MM.1S (cell line): ENCODE results near the gene RAB37.

Experiments used
- CTCF ChIP-seq: fragments of 300-600 bp; sonication (generic); IDR thresholded peaks from 2 replicates; pipeline ENCODE4 v1.5.1; 2016; ENCODE audit warnings: antibody characterized with exemption, low read length, mixed read lengths
- EZH2 ChIP-seq: fragments of 300-600 bp; sonication (generic); optimal IDR thresholded peaks from 2 replicates; pipeline ENCODE3; 2017; ENCODE audit warnings: low read depth, mild to moderate bottlenecking, antibody characterized with exemption, low read length, mixed read lengths
- EZH2phosphoT487 ChIP-seq: fragments of 300-600 bp; sonication (generic); IDR thresholded peaks from 2 replicates; pipeline ENCODE4 v1.6.1; 2018; ENCODE audit warnings: antibody characterized with exemption, low read length

GRCh38 chr17:74759243-74759801, 22.3 kb downstream of the RAB37 start:
- TF ChIP-seq CTCF (peak; percentile 74), EZH2 (no peak), EZH2phosphoT487 (no peak)
